GM19238 (cell line): Measurements from ENCODE around the gene GSX2.
"Not testable (repeated sequence)": the region's sequence is repeated elsewhere in the genome, so short reads cannot be mapped to it uniquely, and the experiment has no call there.

Experiments
- DNase-seq: peaks from one replicate; pipeline ENCODE4 v3.0.0; 2011; ENCODE audit warnings: low spot score; ENCODE audit not compliant: insufficient read length

The GSX2 gene

DNA sequence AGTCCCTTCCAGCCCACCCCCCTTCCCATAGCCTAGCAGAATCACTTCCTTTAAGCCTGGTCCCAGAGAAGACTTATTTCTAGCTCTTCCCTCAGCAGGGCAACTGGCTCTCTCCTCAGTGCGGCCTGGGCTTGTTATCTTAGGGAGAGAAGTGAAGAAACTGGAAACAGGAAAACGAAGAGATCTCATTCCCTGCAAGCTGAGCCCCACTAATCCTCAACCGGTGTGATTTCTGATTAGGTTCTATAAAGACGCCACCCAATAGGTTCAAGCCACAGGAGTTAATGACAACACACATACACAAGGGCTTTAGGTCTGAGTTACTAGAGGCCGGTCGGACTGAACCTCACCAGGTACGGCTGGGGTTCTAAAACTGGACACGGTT, 3.2 kb downstream of the GSX2 start:
- no peak for DNase-seq

GRCh38 chr4:54104907-54105306, 4.9 kb downstream of the GSX2 start:
- DNase-seq = no peak

DNA sequence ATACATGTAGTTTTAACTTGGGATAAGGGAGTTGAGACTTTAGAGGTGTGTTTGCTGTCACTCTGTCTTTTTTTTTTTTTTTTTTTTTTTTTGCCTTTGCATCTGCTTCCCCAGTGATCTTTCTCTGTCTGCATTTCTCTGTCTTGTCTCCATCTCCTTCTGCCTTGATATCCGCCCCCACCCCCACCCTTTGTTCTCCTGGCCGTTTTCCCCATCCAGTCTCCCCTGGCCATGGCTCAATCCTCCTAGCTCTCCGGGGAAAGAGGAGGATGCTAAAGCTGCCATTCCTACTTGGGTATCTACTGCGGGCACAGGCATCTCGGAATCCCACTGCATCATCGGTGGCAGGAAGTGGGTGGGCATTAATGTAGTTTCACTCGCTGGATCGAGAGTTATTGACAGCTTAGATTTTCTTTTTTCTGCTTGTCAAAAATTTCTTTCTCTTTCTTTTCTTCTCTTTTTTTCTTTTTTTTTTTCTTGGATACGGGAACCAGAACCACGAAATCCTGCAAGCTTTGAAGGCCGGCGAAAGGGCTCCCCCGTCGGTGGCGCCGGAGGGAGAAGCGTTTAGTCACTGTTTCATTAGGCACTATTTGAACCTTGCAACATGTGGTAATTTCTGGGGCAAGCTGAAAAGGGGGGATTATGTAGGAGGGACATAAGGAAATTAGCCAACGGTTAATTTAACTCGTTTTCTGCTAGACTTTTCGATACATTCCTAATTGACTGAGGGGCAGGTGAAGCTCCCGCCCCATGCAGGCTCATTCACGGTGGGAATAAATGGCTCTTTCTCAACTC, 8.2 kb downstream of the GSX2 start:
- no peak for DNase-seq

- no peak for DNase-seq
Measured at GRCh38 chr4:54109241-54110018, 9.5 kb downstream of the GSX2 start.

DNA sequence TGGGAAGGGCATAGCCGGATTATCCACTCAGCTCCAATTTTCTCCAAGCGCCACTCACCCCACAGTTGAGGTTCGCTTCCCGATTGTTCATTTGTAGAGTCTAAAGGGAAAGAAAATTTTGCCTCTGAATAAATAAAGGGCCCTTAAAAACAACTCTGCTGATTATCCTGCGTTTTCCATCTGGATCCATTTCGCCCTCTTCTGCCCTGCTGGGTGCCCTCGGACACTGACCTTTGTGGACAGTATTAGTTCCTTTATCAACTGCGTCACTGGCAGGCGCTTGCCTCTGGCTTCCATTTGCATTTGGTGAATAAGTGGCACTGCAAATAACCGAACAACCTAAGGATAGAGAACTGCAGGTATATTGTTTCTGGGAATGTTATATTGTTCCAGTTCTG, 10.1 kb downstream of the GSX2 start:
- DNase-seq = no peak

- DNase-seq = not testable (repeated sequence)
Measured at GRCh38 chr4:54113206-54113605, 13.2 kb downstream of the GSX2 start.

DNA sequence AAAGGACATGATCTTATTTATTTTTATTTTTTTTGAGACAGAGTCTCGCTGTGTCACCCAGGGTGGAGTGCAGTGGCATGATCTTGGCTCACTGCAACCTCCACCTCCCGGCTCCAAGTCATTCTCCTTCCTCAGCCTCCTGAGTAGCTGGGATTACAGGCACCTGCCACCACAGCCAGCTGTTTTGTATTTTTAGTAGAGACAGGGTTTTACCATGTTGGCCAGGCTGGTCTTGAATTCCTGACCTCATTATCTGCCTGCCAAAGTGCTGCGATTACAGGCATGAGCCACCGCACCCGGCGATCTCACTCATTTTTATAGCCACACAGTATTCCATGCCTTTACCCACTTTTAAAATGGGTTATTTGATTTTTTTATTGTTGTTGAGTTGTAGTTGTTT, 16.3 kb downstream of the GSX2 start:
- not testable (repeated sequence) for DNase-seq

GRCh38 chr4:54118850-54119589, 19.1 kb downstream of the GSX2 start:
- DNase-seq = no peak

- DNase-seq = no peak
Measured at GRCh38 chr4:54120518-54120917, 20.6 kb downstream of the GSX2 start.

GRCh38 chr4:54127660-54128059, 27.7 kb downstream of the GSX2 start:
- no peak for DNase-seq

- not testable (repeated sequence) for DNase-seq
Measured at GRCh38 chr4:54128694-54129093, 28.7 kb downstream of the GSX2 start.

DNA sequence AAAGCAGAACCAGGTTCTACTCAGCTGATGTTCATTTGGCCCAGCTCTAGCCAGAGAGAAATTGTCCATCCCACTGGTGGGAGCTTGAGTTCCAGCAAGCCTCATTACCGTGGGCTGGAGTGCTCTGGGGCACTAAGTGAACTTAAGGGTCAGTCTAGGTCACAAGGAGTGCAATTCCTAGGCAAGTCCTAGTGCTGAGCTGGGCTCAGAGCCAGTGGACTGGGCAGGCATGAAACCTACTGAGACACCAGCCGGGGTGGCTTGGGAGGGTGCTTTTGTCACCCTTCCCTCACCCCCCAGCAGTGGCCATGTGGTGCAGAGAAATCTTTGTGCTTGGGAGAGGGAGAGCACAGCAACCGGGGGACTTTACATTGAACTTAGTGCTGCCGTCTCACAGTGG, 39.4 kb downstream of the GSX2 start:
- DNase-seq = no peak

- DNase-seq = no peak
Measured at GRCh38 chr4:54140287-54140686, 40.3 kb downstream of the GSX2 start.

- DNase-seq = no peak
Measured at GRCh38 chr4:54144199-54144598, 44.2 kb downstream of the GSX2 start.

DNA sequence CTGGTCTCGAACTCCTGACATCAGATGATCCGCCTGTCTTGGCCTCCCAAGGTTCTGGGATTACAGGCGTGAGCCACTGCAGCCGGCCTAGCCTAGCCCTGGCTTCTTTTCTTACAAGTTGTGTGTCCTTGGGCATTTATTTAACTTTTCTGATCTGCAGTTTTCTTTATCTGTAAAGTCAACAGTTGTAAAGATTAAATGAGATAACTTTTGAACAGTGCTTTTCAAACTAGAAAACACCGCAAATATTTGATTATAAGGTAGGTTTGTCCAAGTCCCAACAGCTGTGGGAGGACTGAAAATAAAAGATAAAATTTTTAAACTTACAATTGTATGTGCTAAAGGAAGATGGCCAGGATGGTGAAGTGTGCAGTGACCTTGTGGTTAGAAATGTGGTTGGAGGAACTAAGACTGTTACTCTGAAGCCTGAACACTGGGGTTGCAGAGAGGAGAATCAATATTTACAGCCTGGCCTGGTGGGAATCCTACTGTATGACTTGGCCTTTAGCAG, 44.8 kb downstream of the GSX2 start:
- DNase-seq = no peak

GRCh38 chr4:54146139-54146538, 46.2 kb downstream of the GSX2 start:
- DNase-seq = no peak

DNA sequence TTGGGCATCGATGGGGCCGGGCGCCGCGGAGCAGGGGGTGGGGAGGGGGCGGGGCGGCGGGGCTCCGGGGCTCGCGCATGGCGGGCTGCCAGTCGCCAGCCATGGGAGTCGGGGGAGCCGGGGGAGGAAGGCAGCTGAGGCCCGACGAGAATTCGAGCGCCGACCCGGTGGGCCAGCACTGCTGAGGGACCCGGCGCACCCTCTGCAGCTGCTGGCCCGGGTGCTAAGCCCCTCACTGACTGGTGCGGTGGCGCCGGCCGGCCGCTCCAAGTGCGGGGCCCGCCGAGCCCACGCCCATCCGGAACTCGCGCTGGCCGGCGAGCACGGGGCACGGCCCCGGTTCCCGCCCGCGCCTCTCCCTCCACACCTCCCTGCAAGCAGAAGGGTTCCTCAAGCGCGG, 49.4 kb downstream of the GSX2 start:
- no peak for DNase-seq
